ENCODE measurements around the gene ASCC1.
"Not testable (repeated sequence)": the region's sequence is repeated elsewhere in the genome, so short reads cannot be mapped to it uniquely, and the experiment has no call there.

Gene ASCC1

GRCh38 chr10:72254813-72255568 is 38.9 kb upstream of the ASCC1 start:
- Histone ChIP-seq H3K9ac (ENCODE audit: low read depth, low read length) (0 out of 2 replicates have a peak overlapping the region, but pooled peaks have one; percentile 33), H3K36me3 (ENCODE audit: insufficient read depth, low read length) (no peaks in the 10 kb centered on the region), H3K4me1 (ENCODE audit: insufficient read depth, low read length) (peaks cover 26% of the 10 kb centered on the region), H3K9me3 (ENCODE audit: control insufficient read depth, insufficient read depth, low read length) (no peaks in the 10 kb centered on the region)

DNA sequence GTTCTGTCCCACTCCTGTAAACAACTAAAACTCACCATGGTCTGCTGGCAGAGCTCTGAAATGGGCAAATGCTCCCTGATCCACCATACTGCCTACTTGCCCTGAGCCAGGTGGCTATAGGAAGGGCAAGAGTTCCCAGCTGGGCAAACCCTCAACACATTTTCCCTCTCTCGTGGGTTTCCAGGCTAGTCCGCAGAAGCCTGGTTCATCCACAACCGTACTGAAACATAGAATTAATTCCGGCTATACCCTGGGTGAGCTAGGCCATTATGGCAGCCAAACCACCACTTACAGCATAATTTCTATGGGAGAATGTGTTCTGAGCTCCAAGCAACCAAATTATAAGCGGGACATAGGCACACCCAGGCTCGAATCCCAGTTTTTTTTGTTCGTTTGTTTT is 37.5 kb upstream of the ASCC1 start:
- Histone ChIP-seq H3K4me1 (ENCODE audit: insufficient read depth, low read length) (peaks cover 17% of the 10 kb centered on the region), H3K9me3 (ENCODE audit: control insufficient read depth, insufficient read depth, low read length) (no peaks in the 10 kb centered on the region), H3K36me3 (ENCODE audit: insufficient read depth, low read length) (no peaks in the 10 kb centered on the region), H3K9ac (ENCODE audit: low read depth, low read length) (no peak overlapping the region)

DNA sequence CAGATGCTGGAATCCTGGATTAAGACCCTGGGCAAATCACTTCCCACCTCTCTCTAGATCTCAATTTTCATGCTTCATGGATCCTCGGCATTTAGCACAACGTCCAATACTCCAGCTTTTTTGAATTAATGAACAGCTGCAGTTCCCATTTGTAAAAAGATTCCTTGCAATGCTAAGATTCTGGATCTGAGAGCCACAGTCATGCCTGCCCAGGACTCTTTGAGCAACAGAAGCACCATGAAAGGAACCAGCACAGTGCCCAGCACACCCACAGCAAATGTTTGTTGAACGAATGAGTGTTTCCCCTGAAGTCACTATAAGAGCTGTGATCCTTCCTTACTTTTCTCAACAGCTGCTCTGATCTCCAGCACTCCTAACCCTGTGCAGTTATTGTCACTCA is 36.9 kb upstream of the ASCC1 start:
- no peak overlapping the region for H3K9ac ChIP-seq (ENCODE audit: low read depth, low read length)
- peaks cover 21% of the 10 kb centered on the region for H3K4me1 ChIP-seq (ENCODE audit: insufficient read depth, low read length)

GRCh38 chr10:72251635-72252034 is 35.6 kb upstream of the ASCC1 start:
- H3K9ac ChIP-seq (ENCODE audit: low read depth, low read length), result no peak overlapping the region
- H3K4me1 ChIP-seq (ENCODE audit: insufficient read depth, low read length), result peaks cover 30% of the 10 kb centered on the region
- H3K9me3 ChIP-seq (ENCODE audit: control insufficient read depth, insufficient read depth, low read length), result no peaks in the 10 kb centered on the region
- no peaks in the 10 kb centered on the region for H3K36me3 ChIP-seq (ENCODE audit: insufficient read depth, low read length)

More for the DNA sequence above, 36.9 kb upstream of the ASCC1 start:
- H3K9me3 ChIP-seq (ENCODE audit: control insufficient read depth, insufficient read depth, low read length), result no peaks in the 10 kb centered on the region
- no peaks in the 10 kb centered on the region for H3K36me3 ChIP-seq (ENCODE audit: insufficient read depth, low read length)

GRCh38 chr10:72250666-72251065 is 34.6 kb upstream of the ASCC1 start:
- H3K9me3 ChIP-seq (ENCODE audit: control insufficient read depth, insufficient read depth, low read length), result no peaks in the 10 kb centered on the region
- no peak overlapping the region for H3K9ac ChIP-seq (ENCODE audit: low read depth, low read length)
- peaks cover 35% of the 10 kb centered on the region for H3K4me1 ChIP-seq (ENCODE audit: insufficient read depth, low read length)
- H3K36me3 ChIP-seq (ENCODE audit: insufficient read depth, low read length), result no peaks in the 10 kb centered on the region

DNA sequence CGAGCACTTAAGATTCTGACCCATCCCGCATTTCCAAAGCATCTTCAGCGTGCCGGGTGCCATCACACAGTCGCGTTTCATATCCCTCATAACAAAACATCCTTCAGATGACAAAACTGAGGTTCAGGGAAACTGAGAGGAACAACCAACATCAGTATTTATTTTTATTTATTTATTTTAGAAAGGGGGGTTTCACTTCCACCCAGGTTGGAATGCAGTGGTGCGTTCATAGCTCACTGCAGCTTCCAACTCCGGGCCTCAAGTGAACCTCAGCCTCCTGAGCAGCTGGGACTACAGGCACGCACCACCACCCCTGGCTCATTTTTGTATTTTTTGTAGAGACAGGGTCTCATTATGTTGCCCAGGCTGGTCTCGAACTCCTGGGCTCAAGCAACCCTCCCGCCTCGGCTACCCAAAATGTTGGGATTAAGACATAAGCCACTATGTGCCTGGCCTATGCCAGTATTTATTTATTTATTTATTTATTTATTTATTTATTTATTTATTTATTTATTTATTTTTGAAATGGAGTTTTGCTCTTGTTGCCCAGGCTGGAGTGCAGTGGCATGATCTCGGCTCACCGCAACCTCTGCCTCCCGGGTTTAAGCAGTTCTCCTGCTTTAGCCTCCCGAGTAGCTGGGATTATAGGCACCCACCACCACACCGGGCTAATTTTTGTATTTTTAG is 33.2 kb upstream of the ASCC1 start:
- H3K36me3 ChIP-seq (ENCODE audit: insufficient read depth, low read length); H3K9me3 ChIP-seq (ENCODE audit: control insufficient read depth, insufficient read depth, low read length): not testable (repeated sequence)
- peaks cover 24% of the 10 kb centered on the region for H3K4me1 ChIP-seq (ENCODE audit: insufficient read depth, low read length)
- H3K9ac ChIP-seq (ENCODE audit: low read depth, low read length), result 0 out of 2 replicates have a peak overlapping the region, but pooled peaks have one; percentile 21

DNA sequence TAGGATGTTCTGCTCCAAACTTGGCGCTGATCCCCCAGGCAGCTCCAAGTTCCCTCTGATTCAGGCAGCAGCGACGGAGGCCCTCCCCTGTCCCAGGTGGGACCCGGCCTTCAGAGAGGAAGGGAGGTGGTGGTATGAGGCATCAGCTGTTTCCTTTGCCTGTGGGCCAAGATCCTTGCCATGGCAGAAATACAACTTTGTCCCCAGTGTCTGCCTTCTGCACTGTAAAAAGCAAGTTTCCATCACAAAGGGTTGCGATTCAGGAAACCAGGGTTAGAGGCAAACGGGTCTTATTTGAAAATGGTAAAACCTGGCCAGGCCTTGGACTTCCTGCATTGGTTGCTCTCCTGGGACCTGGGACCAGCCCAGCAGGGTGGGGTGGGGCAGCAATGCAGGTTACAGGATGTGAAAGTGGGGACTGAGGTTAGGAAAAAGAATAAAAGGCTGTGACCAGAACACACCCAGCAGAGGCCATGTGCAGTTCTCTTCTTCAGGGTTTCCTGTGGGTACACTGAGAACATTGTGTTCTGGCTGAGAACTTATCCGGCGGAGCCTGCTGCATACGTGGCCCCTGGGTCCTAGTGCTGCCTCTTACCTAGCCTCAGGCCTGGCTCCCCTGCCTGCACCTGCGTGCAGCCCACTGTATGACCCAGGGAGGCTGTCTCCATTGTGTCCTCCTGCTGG is 32.5 kb upstream of the ASCC1 start:
- no peaks in the 10 kb centered on the region for H3K36me3 ChIP-seq (ENCODE audit: insufficient read depth, low read length)
- H3K9ac ChIP-seq (ENCODE audit: low read depth, low read length), result peak overlapping the region; percentile 21
- no peaks in the 10 kb centered on the region for H3K9me3 ChIP-seq (ENCODE audit: control insufficient read depth, insufficient read depth, low read length)
- H3K4me1 ChIP-seq (ENCODE audit: insufficient read depth, low read length), result peaks cover 24% of the 10 kb centered on the region

- Histone ChIP-seq H3K36me3 (ENCODE audit: insufficient read depth, low read length) (no peaks in the 10 kb centered on the region), H3K9ac (ENCODE audit: low read depth, low read length) (no peak overlapping the region), H3K9me3 (ENCODE audit: control insufficient read depth, insufficient read depth, low read length) (no peaks in the 10 kb centered on the region), H3K4me1 (ENCODE audit: insufficient read depth, low read length) (peaks cover 29% of the 10 kb centered on the region)
These were observed 30.0 kb upstream of the ASCC1 start for GRCh38 chr10:72245949-72246525.

DNA sequence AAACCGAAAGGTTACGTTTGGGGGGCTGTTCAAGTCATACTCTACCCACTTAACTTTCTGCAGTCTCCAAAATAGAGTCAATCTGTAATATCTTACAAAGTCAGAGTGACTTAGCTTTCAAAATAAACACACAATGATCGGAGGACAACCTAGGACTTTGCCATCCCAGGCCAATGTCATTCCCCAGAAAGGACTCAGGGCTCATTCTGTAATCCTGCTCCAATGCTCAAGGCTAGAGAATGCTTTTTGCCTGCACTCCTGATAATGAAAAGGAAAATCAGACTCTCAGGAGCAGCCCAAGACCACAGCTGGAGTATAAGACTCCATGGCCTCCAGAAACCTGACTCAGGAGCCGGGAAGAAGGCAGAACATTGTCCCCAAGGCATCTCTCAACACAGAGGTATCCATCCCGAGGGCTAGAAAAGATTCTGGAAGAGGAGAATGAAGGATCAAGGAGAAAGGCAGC is 28.5 kb upstream of the ASCC1 start:
- H3K36me3 ChIP-seq (ENCODE audit: insufficient read depth, low read length), result no peaks in the 10 kb centered on the region
- H3K4me1 ChIP-seq (ENCODE audit: insufficient read depth, low read length), result peaks cover 29% of the 10 kb centered on the region
- H3K9ac ChIP-seq (ENCODE audit: low read depth, low read length), result no peak overlapping the region
- no peaks in the 10 kb centered on the region for H3K9me3 ChIP-seq (ENCODE audit: control insufficient read depth, insufficient read depth, low read length)

- no peak overlapping the region for H3K9ac ChIP-seq (ENCODE audit: low read depth, low read length)
- peaks cover 27% of the 10 kb centered on the region for H3K4me1 ChIP-seq (ENCODE audit: insufficient read depth, low read length)
These were observed 27.9 kb upstream of the ASCC1 start for GRCh38 chr10:72243822-72244437.

GRCh38 chr10:72242675-72243074 is 26.6 kb upstream of the ASCC1 start:
- Histone ChIP-seq H3K9me3 (ENCODE audit: control insufficient read depth, insufficient read depth, low read length) (no peaks in the 10 kb centered on the region), H3K4me1 (ENCODE audit: insufficient read depth, low read length) (peaks cover 16% of the 10 kb centered on the region), H3K36me3 (ENCODE audit: insufficient read depth, low read length) (no peaks in the 10 kb centered on the region), H3K9ac (ENCODE audit: low read depth, low read length) (no peak overlapping the region)

More at GRCh38 chr10:72243822-72244437, 27.9 kb upstream of the ASCC1 start:
- Histone ChIP-seq H3K9me3 (ENCODE audit: control insufficient read depth, insufficient read depth, low read length) (no peaks in the 10 kb centered on the region), H3K36me3 (ENCODE audit: insufficient read depth, low read length) (no peaks in the 10 kb centered on the region)

GRCh38 chr10:72241691-72242252 is 25.7 kb upstream of the ASCC1 start:
- H3K9ac ChIP-seq (ENCODE audit: low read depth, low read length), result no peak overlapping the region
- no peaks in the 10 kb centered on the region for H3K36me3 ChIP-seq (ENCODE audit: insufficient read depth, low read length)
- no peaks in the 10 kb centered on the region for H3K9me3 ChIP-seq (ENCODE audit: control insufficient read depth, insufficient read depth, low read length)
- peaks cover 10% of the 10 kb centered on the region for H3K4me1 ChIP-seq (ENCODE audit: insufficient read depth, low read length)

DNA sequence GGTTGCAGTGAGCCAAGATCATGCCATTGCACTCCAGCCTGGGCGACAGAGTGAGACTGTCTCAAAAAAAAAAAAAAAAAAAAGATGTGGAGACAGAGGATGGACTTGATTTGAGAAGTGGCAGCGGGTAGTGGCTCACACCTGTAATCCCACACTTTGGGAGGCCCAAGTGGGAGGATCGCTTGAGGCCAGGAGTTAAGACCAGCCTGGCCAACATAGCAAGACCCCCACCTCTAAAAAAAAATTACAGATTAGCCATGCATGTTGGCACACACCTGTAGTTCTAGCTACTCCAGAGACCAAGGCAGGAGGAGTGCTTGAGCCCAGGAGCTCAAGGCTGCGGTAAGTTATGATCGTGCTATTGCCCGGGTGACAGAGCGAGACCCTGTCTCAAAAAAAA is 24.3 kb upstream of the ASCC1 start:
- peaks cover 5% of the 10 kb centered on the region for H3K4me1 ChIP-seq (ENCODE audit: insufficient read depth, low read length)
- no peak overlapping the region for H3K9ac ChIP-seq (ENCODE audit: low read depth, low read length)
- no peaks in the 10 kb centered on the region for H3K9me3 ChIP-seq (ENCODE audit: control insufficient read depth, insufficient read depth, low read length)
- H3K36me3 ChIP-seq (ENCODE audit: insufficient read depth, low read length), result peaks cover 3% of the 10 kb centered on the region; the same call in 1 of the 2 replicates

- no peak overlapping the region for H3K9ac ChIP-seq (ENCODE audit: low read depth, low read length)
- peaks cover 5% of the 10 kb centered on the region for H3K4me1 ChIP-seq (ENCODE audit: insufficient read depth, low read length)
These were observed 23.3 kb upstream of the ASCC1 start for GRCh38 chr10:72239409-72239808.

More at GRCh38 chr10:72239409-72239808, 23.3 kb upstream of the ASCC1 start:
- H3K9me3 ChIP-seq (ENCODE audit: control insufficient read depth, insufficient read depth, low read length), result no peaks in the 10 kb centered on the region
- peaks cover 6% of the 10 kb centered on the region; the same call in 1 of the 2 replicates for H3K36me3 ChIP-seq (ENCODE audit: insufficient read depth, low read length)

All from ES-I3 (cell line).